HEK293 (cell line): ENCODE measurements around the gene ZNF611.

Experiments
- CTCF ChIA-PET: fragments of 350-600 bp; formaldehyde crosslinking; extraction: SDS; loops from one replicate; lab custom pipeline; 2021; ENCODE audit warnings: antibody characterized with exemption; lab: Yijun Ruan, JAX
- POLR2A ChIA-PET: fragments of 300-600 bp; formaldehyde crosslinking; extraction: SDS; loops from one replicate; lab custom pipeline; 2020; ENCODE audit warnings: antibody characterized with exemption, inconsistent platforms; lab: Yijun Ruan, JAX
- H3K27ac ChIP-seq: fragments of 200-500 bp; sonication (Bioruptor generic); 2 replicates; pipeline ENCODE4 v1.5.1; 2014; ENCODE audit warnings: low read depth, low read length, control low read depth, inconsistent platforms; ENCODE audit errors: extremely low read depth
- H3K36me3 ChIP-seq, 2 experiments: fragments of 200-500 bp in 1 of 2; sonication (Bioruptor generic) in 1 of 2; 1 replicate in 1 of 2; 2 replicates in 1 of 2; pipeline ENCODE4 v1.5.1; 2014 to 2017; ENCODE audit warnings: inconsistent platforms in 2 of 2, low read length in 2 of 2; ENCODE audit not compliant: control insufficient read depth in 2 of 2, insufficient read depth in 1 of 2
- H3K4me1 ChIP-seq: fragments of 200-500 bp; sonication (Bioruptor generic); 2 replicates; pipeline ENCODE4 v1.5.1; 2014; ENCODE audit warnings: mild to moderate bottlenecking, low read length, inconsistent platforms; ENCODE audit not compliant: control insufficient read depth, insufficient read depth
- H3K4me3 ChIP-seq: 2 replicates; pipeline ENCODE4 v1.5.1; 2011; ENCODE audit warnings: low read depth, mild to moderate bottlenecking, control low read depth, low read length, moderate library complexity
- H3K9me3 ChIP-seq: fragments of 200-500 bp; sonication (Bioruptor generic); 2 replicates; pipeline ENCODE4 v1.5.1; 2014; ENCODE audit warnings: low read depth, low read length, inconsistent platforms; ENCODE audit not compliant: control insufficient read depth, insufficient read depth
- OVOL3 ChIP-seq: fragments of 450-650 bp; formaldehyde crosslinking; IDR thresholded peaks from 2 replicates; pipeline ENCODE4 v1.5.1; 2016; ENCODE audit warnings: missing biosample characterization, missing genetic modification characterization
- PATZ1 ChIP-seq: fragments of 450-650 bp; formaldehyde crosslinking; IDR thresholded peaks from 2 replicates; pipeline ENCODE4 v1.5.1; 2016; ENCODE audit warnings: missing biosample characterization, missing genetic modification characterization
- REPIN1 ChIP-seq: fragments of 450-650 bp; formaldehyde crosslinking; IDR thresholded peaks from 2 replicates; pipeline ENCODE4 v1.5.1; 2017; ENCODE audit warnings: missing biosample characterization, missing genetic modification characterization, low read depth
- WT1 ChIP-seq: fragments of 450-650 bp; formaldehyde crosslinking; IDR thresholded peaks from 2 replicates; pipeline ENCODE4 v1.5.1; 2016; ENCODE audit warnings: missing biosample characterization, missing genetic modification characterization
- ZNF10 ChIP-seq: fragments of 450-650 bp; formaldehyde crosslinking; IDR thresholded peaks from 2 replicates; pipeline ENCODE4 v1.5.1; 2017; ENCODE audit warnings: missing biosample characterization, missing genetic modification characterization
- ZNF138 ChIP-seq: fragments of 450-650 bp; formaldehyde crosslinking; IDR thresholded peaks from 2 replicates; pipeline ENCODE4 v1.5.1; 2016; ENCODE audit warnings: missing biosample characterization, missing genetic modification characterization, borderline replicate concordance
- ZNF16 ChIP-seq: fragments of 450-650 bp; formaldehyde crosslinking; IDR thresholded peaks from 2 replicates; pipeline ENCODE4 v1.5.1; 2016; ENCODE audit warnings: low read depth, missing biosample characterization, missing genetic modification characterization
- ZNF175 ChIP-seq: fragments of 450-650 bp; formaldehyde crosslinking; IDR thresholded peaks from 2 replicates; pipeline ENCODE4 v1.5.1; 2016; ENCODE audit warnings: missing biosample characterization, missing genetic modification characterization
- ZNF223 ChIP-seq: fragments of 450-650 bp; formaldehyde crosslinking; IDR thresholded peaks from 2 replicates; pipeline ENCODE4 v1.5.1; 2016; ENCODE audit warnings: missing biosample characterization, missing genetic modification characterization
- ZNF248 ChIP-seq: fragments of 450-650 bp; formaldehyde crosslinking; IDR thresholded peaks from 2 replicates; pipeline ENCODE4 v1.5.1; 2017; ENCODE audit warnings: missing biosample characterization, missing genetic modification characterization
- ZNF266 ChIP-seq: fragments of 450-650 bp; formaldehyde crosslinking; IDR thresholded peaks from 2 replicates; pipeline ENCODE4 v1.5.1; 2016; ENCODE audit warnings: missing biosample characterization, missing genetic modification characterization, low read depth
- ZNF311 ChIP-seq: fragments of 450-650 bp; formaldehyde crosslinking; IDR thresholded peaks from 2 replicates; pipeline ENCODE4 v1.5.1; 2017; ENCODE audit warnings: missing biosample characterization, missing genetic modification characterization, borderline replicate concordance
- ZNF324 ChIP-seq: fragments of 450-650 bp; formaldehyde crosslinking; IDR thresholded peaks from 2 replicates; pipeline ENCODE4 v1.5.1; 2016; ENCODE audit warnings: missing biosample characterization, missing genetic modification characterization
- ZNF510 ChIP-seq: fragments of 450-650 bp; formaldehyde crosslinking; IDR thresholded peaks from 2 replicates; pipeline ENCODE4 v1.5.1; 2018; ENCODE audit warnings: mild to moderate bottlenecking, missing genetic modification characterization, missing biosample characterization; ENCODE audit not compliant: insufficient replicate concordance
- ZNF558 ChIP-seq: fragments of 450-650 bp; formaldehyde crosslinking; IDR thresholded peaks from 2 replicates; pipeline ENCODE4 v1.5.1; 2016; ENCODE audit warnings: missing biosample characterization, missing genetic modification characterization
- ZNF629 ChIP-seq: fragments of 450-650 bp; formaldehyde crosslinking; IDR thresholded peaks from 2 replicates; pipeline ENCODE4 v1.5.1; 2017; ENCODE audit warnings: missing biosample characterization, missing genetic modification characterization
- ZNF664 ChIP-seq: fragments of 450-650 bp; formaldehyde crosslinking; IDR thresholded peaks from 2 replicates; pipeline ENCODE4 v1.5.1; 2016; ENCODE audit warnings: missing biosample characterization, missing genetic modification characterization
- ZNF670 ChIP-seq: fragments of 450-650 bp; formaldehyde crosslinking; IDR thresholded peaks from 2 replicates; pipeline ENCODE4 v1.5.1; 2016; ENCODE audit warnings: missing biosample characterization, missing genetic modification characterization, low read depth
- ZNF701 ChIP-seq: fragments of 450-650 bp; formaldehyde crosslinking; IDR thresholded peaks from 2 replicates; pipeline ENCODE4 v1.5.1; 2016; ENCODE audit warnings: missing biosample characterization, missing genetic modification characterization
- ZNF76 ChIP-seq: fragments of 450-650 bp; formaldehyde crosslinking; IDR thresholded peaks from 2 replicates; pipeline ENCODE4; 2016; ENCODE audit warnings: low read depth, missing biosample characterization, missing genetic modification characterization, borderline replicate concordance
- TF ChIP-seq, protein P1 (sequence below): fragments of 450-650 bp; formaldehyde crosslinking; IDR thresholded peaks from 2 replicates; pipeline ENCODE4 v1.5.1; 2016; ENCODE audit warnings: missing biosample characterization, missing genetic modification characterization
- TF ChIP-seq, protein P2 (sequence below): IDR thresholded peaks from 2 replicates; pipeline ENCODE4 v1.6.1; 2011; ENCODE audit warnings: mild to moderate bottlenecking, low read depth, low read length, borderline replicate concordance
- TF ChIP-seq, protein P3 (sequence below): fragments of 450-650 bp; formaldehyde crosslinking; IDR thresholded peaks from 2 replicates; pipeline ENCODE4 v1.5.1; 2016; ENCODE audit warnings: missing biosample characterization, missing genetic modification characterization

Gene ZNF611

DNA sequence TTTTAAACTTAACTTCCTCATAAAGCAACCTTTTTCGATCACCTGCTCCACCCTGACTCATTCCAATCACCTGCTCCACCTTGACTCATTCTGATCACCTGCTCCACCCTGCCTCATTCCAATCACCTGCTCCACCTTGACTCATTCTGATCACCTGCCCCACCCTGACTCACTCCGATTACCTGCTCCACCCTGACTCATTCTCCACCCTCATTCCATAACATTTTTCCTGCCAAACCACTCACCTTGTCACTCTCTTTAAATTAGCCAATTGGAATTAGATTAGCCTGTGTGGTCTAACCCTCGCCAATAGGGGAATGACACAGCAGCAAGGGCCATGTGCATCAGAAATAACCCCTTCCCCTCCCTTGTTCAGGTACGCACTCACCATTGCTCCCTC lies 64.8 kb downstream of the ZNF611 start:
- no peak overlapping the region for H3K27ac ChIP-seq
- ChIA-PET CTCF (no interaction called here), POLR2A (no interaction called here)
- H3K36me3 ChIP-seq = peaks cover 0 to 4% of the 10 kb centered on the region in 2 experiments; a peak in 1 of 3 replicates
- no peak overlapping the region for H3K4me3 ChIP-seq
- TF ChIP-seq ZNF76 (tag by site-specific recombination) = no peak
- TF ChIP-seq ZNF558 (tag by site-specific recombination) = no peak
- peak; percentile 68; the same call in 1 of the 2 replicates for TF ChIP-seq ZNF223 (tag by site-specific recombination)
- TF ChIP-seq ZNF510 (tag by site-specific recombination) = no peak
- TF ChIP-seq ZNF10 (tag by site-specific recombination) = no peak
- TF ChIP-seq REPIN1 (tag by site-specific recombination) = no peak
- TF ChIP-seq, all 188 proteins: peak for 1
- Histone ChIP-seq H3K4me1 (no peaks in the 10 kb centered on the region), H3K9me3 (no peaks in the 10 kb centered on the region)

GRCh38 chr19:52669586-52669985 lies 65.3 kb downstream of the ZNF611 start:
- Histone ChIP-seq H3K36me3 (peaks cover 0 to 4% of the 10 kb centered on the region in 2 experiments; a peak in 1 of 3 replicates), H3K4me3 (no peak overlapping the region), H3K27ac (no peak overlapping the region), H3K4me1 (no peaks in the 10 kb centered on the region), H3K9me3 (no peaks in the 10 kb centered on the region)
- ChIA-PET POLR2A (no interaction called here), CTCF (interaction anchor here (1.1 kb wide), 1 partner anchor 12 kb away, joined by 3 read pairs; no protein-coding TSS in a partner anchor)
- TF ChIP-seq ZNF266 (tag by site-specific recombination) (no peak), ZNF629 (tag by site-specific recombination) (no peak), ZNF664 (tag by site-specific recombination) (no peak), ZNF311 (tag by site-specific recombination) (no peak), ZNF670 (tag by site-specific recombination) (no peak), WT1 (tag by site-specific recombination) (no peak), ZNF248 (no peak), ZNF16 (no peak), PATZ1 (tag by site-specific recombination) (no peak), ZNF701 (tag by site-specific recombination) (no peak)
- TF ChIP-seq, protein P1, sequence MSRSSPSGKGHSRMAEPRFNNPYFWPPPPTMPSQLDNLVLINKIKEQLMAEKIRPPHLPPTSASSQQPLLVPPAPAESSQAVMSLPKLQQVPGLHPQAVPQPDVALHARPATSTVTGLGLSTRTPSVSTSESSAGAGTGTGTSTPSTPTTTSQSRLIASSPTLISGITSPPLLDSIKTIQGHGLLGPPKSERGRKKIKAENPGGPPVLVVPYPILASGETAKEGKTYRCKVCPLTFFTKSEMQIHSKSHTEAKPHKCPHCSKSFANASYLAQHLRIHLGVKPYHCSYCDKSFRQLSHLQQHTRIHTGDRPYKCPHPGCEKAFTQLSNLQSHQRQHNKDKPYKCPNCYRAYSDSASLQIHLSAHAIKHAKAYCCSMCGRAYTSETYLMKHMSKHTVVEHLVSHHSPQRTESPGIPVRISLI (tag by site-specific recombination) = no peak
- TF ChIP-seq, protein P2, sequence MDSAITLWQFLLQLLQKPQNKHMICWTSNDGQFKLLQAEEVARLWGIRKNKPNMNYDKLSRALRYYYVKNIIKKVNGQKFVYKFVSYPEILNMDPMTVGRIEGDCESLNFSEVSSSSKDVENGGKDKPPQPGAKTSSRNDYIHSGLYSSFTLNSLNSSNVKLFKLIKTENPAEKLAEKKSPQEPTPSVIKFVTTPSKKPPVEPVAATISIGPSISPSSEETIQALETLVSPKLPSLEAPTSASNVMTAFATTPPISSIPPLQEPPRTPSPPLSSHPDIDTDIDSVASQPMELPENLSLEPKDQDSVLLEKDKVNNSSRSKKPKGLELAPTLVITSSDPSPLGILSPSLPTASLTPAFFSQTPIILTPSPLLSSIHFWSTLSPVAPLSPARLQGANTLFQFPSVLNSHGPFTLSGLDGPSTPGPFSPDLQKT = no peak

DNA sequence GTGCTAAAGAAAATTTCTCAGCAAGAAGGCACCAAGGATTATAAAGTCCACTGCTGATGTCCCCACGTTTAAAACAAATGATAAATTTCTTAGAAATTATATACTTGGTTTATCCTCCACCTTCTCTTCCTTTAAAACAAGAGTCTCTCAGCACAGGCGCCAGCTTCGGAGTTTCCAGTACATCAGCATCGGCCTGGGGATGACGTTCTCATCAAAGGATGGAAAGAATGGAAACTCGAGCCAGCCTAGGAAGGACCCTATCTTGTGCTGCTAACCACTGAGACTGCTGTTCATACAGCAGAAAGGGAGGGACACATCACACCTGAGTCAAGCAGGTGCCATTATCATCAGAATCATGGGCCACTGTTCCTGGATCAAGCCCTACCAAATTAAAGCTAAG lies 66.9 kb downstream of the ZNF611 start:
- no peak overlapping the region for H3K27ac ChIP-seq
- ChIA-PET CTCF (no interaction called here), POLR2A (no interaction called here)

More for the DNA sequence above, 66.9 kb downstream of the ZNF611 start:
- Histone ChIP-seq H3K36me3 (peaks cover 0 to 4% of the 10 kb centered on the region in 2 experiments; a peak in 1 of 3 replicates), H3K4me1 (no peaks in the 10 kb centered on the region), H3K4me3 (no peak overlapping the region), H3K9me3 (no peaks in the 10 kb centered on the region)
- TF ChIP-seq OVOL3 = no peak
- TF ChIP-seq, protein P3, sequence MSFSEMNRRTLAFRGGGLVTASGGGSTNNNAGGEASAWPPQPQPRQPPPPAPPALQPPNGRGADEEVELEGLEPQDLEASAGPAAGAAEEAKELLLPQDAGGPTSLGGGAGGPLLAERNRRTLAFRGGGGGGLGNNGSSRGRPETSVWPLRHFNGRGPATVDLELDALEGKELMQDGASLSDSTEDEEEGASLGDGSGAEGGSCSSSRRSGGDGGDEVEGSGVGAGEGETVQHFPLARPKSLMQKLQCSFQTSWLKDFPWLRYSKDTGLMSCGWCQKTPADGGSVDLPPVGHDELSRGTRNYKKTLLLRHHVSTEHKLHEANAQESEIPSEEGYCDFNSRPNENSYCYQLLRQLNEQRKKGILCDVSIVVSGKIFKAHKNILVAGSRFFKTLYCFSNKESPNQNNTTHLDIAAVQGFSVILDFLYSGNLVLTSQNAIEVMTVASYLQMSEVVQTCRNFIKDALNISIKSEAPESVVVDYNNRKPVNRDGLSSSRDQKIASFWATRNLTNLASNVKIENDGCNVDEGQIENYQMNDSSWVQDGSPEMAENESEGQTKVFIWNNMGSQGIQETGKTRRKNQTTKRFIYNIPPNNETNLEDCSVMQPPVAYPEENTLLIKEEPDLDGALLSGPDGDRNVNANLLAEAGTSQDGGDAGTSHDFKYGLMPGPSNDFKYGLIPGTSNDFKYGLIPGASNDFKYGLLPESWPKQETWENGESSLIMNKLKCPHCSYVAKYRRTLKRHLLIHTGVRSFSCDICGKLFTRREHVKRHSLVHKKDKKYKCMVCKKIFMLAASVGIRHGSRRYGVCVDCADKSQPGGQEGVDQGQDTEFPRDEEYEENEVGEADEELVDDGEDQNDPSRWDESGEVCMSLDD = no peak
- no peak for TF ChIP-seq ZNF324 (tag by site-specific recombination)
- no peak for TF ChIP-seq ZNF138
- no peak for TF ChIP-seq ZNF175 (tag by site-specific recombination)
